Smooth muscle cell (in vitro differentiated cells): ENCODE data around the gene SLCO4A1. TPM values are rescaled to one million over a fixed set of nuclear protein-coding genes. Genes with fewer than 3 reads are reported as not detected.

Experiments
- DNase-seq: peaks from one replicate; lab custom pipeline; 2025; ENCODE audit not compliant: unreplicated experiment; lab: John Stamatoyannopoulos, UW
- H2AFZ ChIP-seq: fragments of 200-600 bp; sonication (generic); 2 replicates; pipeline ENCODE4 v1.6.0; 2016; ENCODE audit warnings: antibody characterized with exemption, low read depth, mild to moderate bottlenecking
- H3F3A ChIP-seq: fragments of 200-600 bp; sonication (generic); 2 replicates; pipeline ENCODE4 v1.6.0; 2017; ENCODE audit warnings: antibody characterized with exemption, low read depth
- H3K27ac ChIP-seq: fragments of 200-600 bp; sonication (generic); 2 replicates; pipeline ENCODE4 v1.5.1; 2016; ENCODE audit warnings: low read depth, mild to moderate bottlenecking
- H3K27me3 ChIP-seq: fragments of 200-600 bp; sonication (generic); 2 replicates; pipeline ENCODE4 v1.6.1; 2016; ENCODE audit warnings: low read depth, mild to moderate bottlenecking
- H3K36me3 ChIP-seq: fragments of 200-600 bp; sonication (generic); 2 replicates; pipeline ENCODE4 v1.5.1; 2016; ENCODE audit warnings: low read depth
- H3K4me1 ChIP-seq: fragments of 200-600 bp; sonication (generic); 2 replicates; pipeline ENCODE4 v1.5.1; 2016; ENCODE audit warnings: low read depth
- H3K4me2 ChIP-seq: fragments of 200-600 bp; sonication (generic); 2 replicates; pipeline ENCODE4 v1.6.0; 2016; ENCODE audit warnings: mild to moderate bottlenecking
- H3K4me3 ChIP-seq: fragments of 200-600 bp; sonication (generic); 2 replicates; pipeline ENCODE4 v1.5.1; 2016; ENCODE audit warnings: mild to moderate bottlenecking
- H3K79me2 ChIP-seq: fragments of 200-600 bp; sonication (generic); 2 replicates; pipeline ENCODE4 v1.6.0; 2016; ENCODE audit warnings: low read depth, mild to moderate bottlenecking
- H3K9ac ChIP-seq: fragments of 200-600 bp; sonication (generic); 2 replicates; pipeline ENCODE4 v1.6.0; 2016; ENCODE audit warnings: low read depth
- H3K9me3 ChIP-seq: fragments of 200-600 bp; sonication (generic); replicated peaks from 2 replicates; pipeline ENCODE4 v1.5.1; 2016; ENCODE audit warnings: low read depth
- H4K20me1 ChIP-seq: fragments of 200-600 bp; sonication (generic); 2 replicates; pipeline ENCODE4 v1.6.0; 2016; ENCODE audit warnings: low read depth
- CTCF ChIP-seq: fragments of 200-600 bp; sonication (generic); IDR thresholded peaks from 2 replicates; pipeline ENCODE4 v1.5.1; 2017; ENCODE audit warnings: borderline replicate concordance, mild to moderate bottlenecking, antibody characterized with exemption; ENCODE audit not compliant: insufficient read depth, poor library complexity, severe bottlenecking
- WGBS: methylation state at CpG from one replicate; pipeline ENCODE4 v1.1.7; 2016; ENCODE audit warnings: low lambda C conversion rate; 5-methylcytosine and 5-hydroxymethylcytosine counted together
- polyA plus RNA-seq: library from polyadenylated mRNA; unstranded; fragments of >200 nt; fragmentation: Nextera tagmentation; extraction: Ambion mirVana; gene quantifications from 2 replicates; pipeline ENCODE4 v1.2.1, GENCODE V29; 2016
- total RNA-seq: library from RNA; depleted of rRNA; stranded (reverse); fragments of >200 nt; gene quantifications from 2 replicates; pipeline ENCODE4 v1.2.3, GENCODE V29; 2014

The SLCO4A1 gene
- total and polyA plus RNA-seq, 2 experiments from 2014 or later = 0.81 to 1.4 TPM

DNA sequence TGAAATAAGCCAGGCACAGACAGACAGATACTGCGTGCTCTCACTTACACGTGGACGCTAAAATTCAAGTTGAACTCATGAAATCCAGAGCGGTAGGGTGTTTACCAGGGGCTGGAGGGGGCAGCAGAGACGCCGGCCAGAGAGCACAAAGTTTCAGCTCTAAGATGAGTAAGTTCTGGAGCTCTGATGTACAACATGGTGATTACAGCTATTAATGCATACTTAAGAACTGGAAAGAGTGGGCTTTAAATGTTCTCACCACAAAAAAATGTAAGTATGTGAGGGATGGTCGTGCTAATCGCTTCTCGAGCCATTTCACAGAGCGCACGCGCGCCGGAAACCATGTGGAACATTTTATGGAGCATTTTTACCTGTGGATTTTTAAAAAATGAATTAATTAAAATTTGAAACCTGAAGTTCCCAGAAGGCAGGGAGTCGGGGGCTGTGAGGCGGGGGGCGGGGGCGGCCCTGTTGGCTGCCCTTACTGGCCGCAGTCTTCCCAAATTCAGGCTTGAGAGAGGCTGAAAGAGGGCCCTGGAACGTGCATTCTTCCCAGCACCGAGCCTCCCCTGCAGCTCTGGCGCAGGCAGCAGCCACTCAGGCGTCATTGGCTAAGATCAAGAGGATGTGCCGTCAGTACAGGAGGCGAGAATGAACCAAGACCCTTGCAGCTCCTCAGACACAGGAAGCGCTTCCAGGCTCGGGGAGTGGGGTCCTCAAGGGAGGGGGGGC lies 8.5 kb upstream of the SLCO4A1 start:
- DNase-seq = no peak
- no peaks in the 10 kb centered on the region for H3K79me2 ChIP-seq
- no peak for TF ChIP-seq CTCF
- no peaks in the 10 kb centered on the region for H3K27me3 ChIP-seq
- H4K20me1 ChIP-seq = no peaks in the 10 kb centered on the region
- H3K4me2 ChIP-seq = peak overlapping the region; percentile 7
- H3K36me3 ChIP-seq = no peaks in the 10 kb centered on the region
- no peaks in the 10 kb centered on the region for H3K9me3 ChIP-seq
- no peak overlapping the region for H3K9ac ChIP-seq
- H3K27ac ChIP-seq = peak overlapping the region; percentile 62
- H3K4me3 ChIP-seq = no peak overlapping the region
- WGBS = 43% methylated on average over 26 of the region's 27 CpGs
- H3F3A ChIP-seq = no peaks in the 10 kb centered on the region
- no peak overlapping the region for H2AFZ ChIP-seq
- H3K4me1 ChIP-seq = no peaks in the 10 kb centered on the region

DNA sequence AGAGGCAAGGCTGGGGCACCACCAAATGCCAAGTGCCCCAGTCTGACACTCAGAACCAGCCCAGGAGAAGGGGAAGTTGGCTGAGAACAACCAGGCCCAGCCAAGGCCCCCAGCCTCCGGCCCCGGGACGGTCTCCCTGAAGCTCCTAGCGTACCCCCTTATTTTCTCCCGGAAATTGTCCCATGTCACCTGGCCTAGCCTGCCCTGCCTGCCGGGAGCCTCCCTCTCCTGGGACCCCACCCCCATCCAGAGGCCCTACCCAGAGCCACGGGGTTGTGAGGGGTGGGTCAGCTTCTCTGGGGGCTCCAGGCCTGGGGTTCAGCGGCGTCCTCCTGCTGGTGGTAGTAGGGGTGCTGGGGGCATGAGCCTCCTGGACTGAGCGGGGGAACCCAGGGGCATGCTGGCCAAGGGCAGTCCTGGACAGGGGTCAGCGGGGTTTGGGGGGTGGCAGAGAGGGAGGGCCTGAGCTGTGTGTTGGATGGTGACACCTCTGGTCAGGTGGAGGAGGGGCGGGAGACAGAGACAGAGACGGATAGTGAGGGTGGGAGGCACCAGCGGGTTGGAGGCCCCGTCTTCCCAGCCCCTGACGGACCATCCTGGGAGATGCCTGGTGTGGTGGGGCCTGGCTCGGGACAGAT lies 7.9 kb upstream of the SLCO4A1 start:
- Histone ChIP-seq H3K4me2 (peak overlapping the region; percentile 7), H3K4me1 (no peaks in the 10 kb centered on the region), H4K20me1 (no peaks in the 10 kb centered on the region), H2AFZ (no peak overlapping the region), H3F3A (no peaks in the 10 kb centered on the region), H3K27ac (peak overlapping the region; percentile 62), H3K36me3 (no peaks in the 10 kb centered on the region), H3K9me3 (no peaks in the 10 kb centered on the region), H3K4me3 (no peak overlapping the region), H3K27me3 (no peaks in the 10 kb centered on the region), H3K79me2 (no peaks in the 10 kb centered on the region), H3K9ac (no peak overlapping the region)
- no peak for DNase-seq
- 94% methylated on average over 13 of the region's 17 CpGs for WGBS
- TF ChIP-seq CTCF = no peak

GRCh38 chr20:62635232-62635631 lies 7.1 kb upstream of the SLCO4A1 start:
- no peaks in the 10 kb centered on the region for H3F3A ChIP-seq
- 91% methylated on average over 15 of the region's 15 CpGs for WGBS
- no peak overlapping the region for H3K27ac ChIP-seq
- no peaks in the 10 kb centered on the region for H3K36me3 ChIP-seq
- H3K9ac ChIP-seq = no peak overlapping the region
- no peak for TF ChIP-seq CTCF
- no peaks in the 10 kb centered on the region for H3K4me1 ChIP-seq
- DNase-seq = no peak
- no peaks in the 10 kb centered on the region for H4K20me1 ChIP-seq
- H3K79me2 ChIP-seq = no peaks in the 10 kb centered on the region
- H3K9me3 ChIP-seq = no peaks in the 10 kb centered on the region
- no peak overlapping the region for H3K4me2 ChIP-seq
- no peak overlapping the region for H3K4me3 ChIP-seq
- H3K27me3 ChIP-seq = no peaks in the 10 kb centered on the region
- H2AFZ ChIP-seq = no peak overlapping the region
